OCI-LY1 (cell line): Measurements from ENCODE around the gene PCSK6.

Experiments
- EZH2 ChIP-seq: fragments of 200-600 bp; sonication (generic), shearing (Covaris generic); IDR thresholded peaks from 2 replicates; pipeline ENCODE4 v1.8.0; 2017; ENCODE audit warnings: borderline replicate concordance, mixed run types, mild to moderate bottlenecking, antibody characterized with exemption, low read length, moderate library complexity, mixed read lengths
- TF ChIP-seq, protein P1 (sequence below): fragments of 200-600 bp; sonication (generic), shearing (Covaris generic); IDR thresholded peaks from 2 replicates; pipeline ENCODE4 v1.5.1; 2017; ENCODE audit warnings: mild to moderate bottlenecking, antibody characterized with exemption, low read length, moderate library complexity, mixed read lengths

- TF ChIP-seq, protein P1, sequence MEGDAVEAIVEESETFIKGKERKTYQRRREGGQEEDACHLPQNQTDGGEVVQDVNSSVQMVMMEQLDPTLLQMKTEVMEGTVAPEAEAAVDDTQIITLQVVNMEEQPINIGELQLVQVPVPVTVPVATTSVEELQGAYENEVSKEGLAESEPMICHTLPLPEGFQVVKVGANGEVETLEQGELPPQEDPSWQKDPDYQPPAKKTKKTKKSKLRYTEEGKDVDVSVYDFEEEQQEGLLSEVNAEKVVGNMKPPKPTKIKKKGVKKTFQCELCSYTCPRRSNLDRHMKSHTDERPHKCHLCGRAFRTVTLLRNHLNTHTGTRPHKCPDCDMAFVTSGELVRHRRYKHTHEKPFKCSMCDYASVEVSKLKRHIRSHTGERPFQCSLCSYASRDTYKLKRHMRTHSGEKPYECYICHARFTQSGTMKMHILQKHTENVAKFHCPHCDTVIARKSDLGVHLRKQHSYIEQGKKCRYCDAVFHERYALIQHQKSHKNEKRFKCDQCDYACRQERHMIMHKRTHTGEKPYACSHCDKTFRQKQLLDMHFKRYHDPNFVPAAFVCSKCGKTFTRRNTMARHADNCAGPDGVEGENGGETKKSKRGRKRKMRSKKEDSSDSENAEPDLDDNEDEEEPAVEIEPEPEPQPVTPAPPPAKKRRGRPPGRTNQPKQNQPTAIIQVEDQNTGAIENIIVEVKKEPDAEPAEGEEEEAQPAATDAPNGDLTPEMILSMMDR = no peak
- TF ChIP-seq EZH2 = no peak
These were observed 39.4 kb upstream of the PCSK6 start for GRCh38 chr15:101528917-101529299.
